Suppressor macrophage (primary cell): ENCODE measurements around the gene BCAN.
"Not testable (repeated sequence)": the region's sequence is repeated elsewhere in the genome, so short reads cannot be mapped to it uniquely, and the experiment has no call there.

Source experiments
- DNase-seq, 4 experiments: peaks; one replicate each; pipeline ENCODE4 v3.0.0-alpha.2; 2020 to 2022

Gene BCAN

GRCh38 chr1:156618853-156619581, 22.9 kb upstream of the BCAN start, which contains the start of gene HAPLN2:
HAPLN2 (plus strand) TSS chr1:156619415; CDS start chr1:156623491, 4,076 bp downstream.
- DNase-seq: peak in 2 of 4 experiments; percentile 16 to 34

- DNase-seq: no peak
Measured at GRCh38 chr1:156619582-156619955, 22.3 kb upstream of the BCAN start.

- DNase-seq: no peak
Measured at GRCh38 chr1:156622581-156623297, 19.2 kb upstream of the BCAN start.

- peak; percentile 53 to 82 (median 64) for DNase-seq
Measured at GRCh38 chr1:156623946-156624813, 17.7 kb upstream of the BCAN start.

GRCh38 chr1:156624814-156625435, 17.0 kb upstream of the BCAN start:
- peak in 2 of 4 experiments; percentile 10 to 20 for DNase-seq

- peak; percentile 63 to 85 (median 76) for DNase-seq
Measured at GRCh38 chr1:156625436-156626078, 16.4 kb upstream of the BCAN start.

- DNase-seq: no peak
Measured at GRCh38 chr1:156626079-156626438, 15.9 kb upstream of the BCAN start.

- peak; percentile 63 to 76 (median 72) for DNase-seq
Measured at GRCh38 chr1:156627313-156627880, 14.5 kb upstream of the BCAN start.

GRCh38 chr1:156629823-156630449, 12.0 kb upstream of the BCAN start:
- DNase-seq: no peak

- DNase-seq: not testable (repeated sequence)
Measured at GRCh38 chr1:156631152-156631551, 10.8 kb upstream of the BCAN start.

GRCh38 chr1:156632355-156632754, 9.6 kb upstream of the BCAN start:
- DNase-seq: no peak

- no peak for DNase-seq
Measured at GRCh38 chr1:156638189-156638985, 3.5 kb upstream of the BCAN start.

- no peak for DNase-seq
Measured at GRCh38 chr1:156639601-156640101, 2.3 kb upstream of the BCAN start.

GRCh38 chr1:156640842-156641706, 843 bp upstream of the BCAN start:
- DNase-seq: no peak

GRCh38 chr1:156642265-156643048, 540 bp downstream of the BCAN start:
- no peak for DNase-seq

GRCh38 chr1:156643049-156643777, 1.3 kb downstream of the BCAN start:
- DNase-seq: no peak

GRCh38 chr1:156643778-156644092, 1.8 kb downstream of the BCAN start:
- peak; percentile 55 to 70 (median 66) for DNase-seq

- no peak for DNase-seq
Measured at GRCh38 chr1:156644146-156644545, 2.2 kb downstream of the BCAN start.
